ENCODE measurements around the gene MAP3K5.

DNA sequence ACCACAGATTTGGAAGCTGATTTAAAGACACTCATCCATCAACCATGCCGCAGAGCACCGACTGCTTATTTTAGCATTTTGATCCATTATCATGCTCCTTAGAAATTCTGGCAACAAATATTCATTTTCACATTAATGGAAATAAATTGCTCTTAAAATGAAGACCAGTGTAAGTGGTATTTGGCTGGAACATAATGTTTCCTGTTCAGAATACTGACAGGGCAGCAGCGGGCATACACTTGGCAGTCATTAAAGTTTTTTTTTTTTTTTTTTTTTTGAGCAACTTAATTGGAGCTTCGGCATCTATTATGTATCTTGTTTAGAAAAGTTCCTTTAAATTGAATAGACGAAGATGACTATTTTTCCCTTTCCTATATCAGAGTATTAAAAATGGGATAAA, 47.4 kb downstream of the MAP3K5 start:
- TF ChIP-seq, protein P1, sequence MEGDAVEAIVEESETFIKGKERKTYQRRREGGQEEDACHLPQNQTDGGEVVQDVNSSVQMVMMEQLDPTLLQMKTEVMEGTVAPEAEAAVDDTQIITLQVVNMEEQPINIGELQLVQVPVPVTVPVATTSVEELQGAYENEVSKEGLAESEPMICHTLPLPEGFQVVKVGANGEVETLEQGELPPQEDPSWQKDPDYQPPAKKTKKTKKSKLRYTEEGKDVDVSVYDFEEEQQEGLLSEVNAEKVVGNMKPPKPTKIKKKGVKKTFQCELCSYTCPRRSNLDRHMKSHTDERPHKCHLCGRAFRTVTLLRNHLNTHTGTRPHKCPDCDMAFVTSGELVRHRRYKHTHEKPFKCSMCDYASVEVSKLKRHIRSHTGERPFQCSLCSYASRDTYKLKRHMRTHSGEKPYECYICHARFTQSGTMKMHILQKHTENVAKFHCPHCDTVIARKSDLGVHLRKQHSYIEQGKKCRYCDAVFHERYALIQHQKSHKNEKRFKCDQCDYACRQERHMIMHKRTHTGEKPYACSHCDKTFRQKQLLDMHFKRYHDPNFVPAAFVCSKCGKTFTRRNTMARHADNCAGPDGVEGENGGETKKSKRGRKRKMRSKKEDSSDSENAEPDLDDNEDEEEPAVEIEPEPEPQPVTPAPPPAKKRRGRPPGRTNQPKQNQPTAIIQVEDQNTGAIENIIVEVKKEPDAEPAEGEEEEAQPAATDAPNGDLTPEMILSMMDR (IDR thresholded peaks at IDR 0.05; ENCODE audit: extremely low read depth in 1 of 2, insufficient read depth in 1 of 2, low read depth in 1 of 2, low read length in 2 of 2) = no peak
- TF ChIP-seq MYC (IDR thresholded peaks at IDR 0.05; ENCODE audit: low read depth, low read length) = no peak
- no peak for TF ChIP-seq POLR2A (IDR thresholded peaks at IDR 0.05; ENCODE audit: low read depth, low read length)
- no peak for TF ChIP-seq POLR2AphosphoS5 (IDR thresholded peaks at IDR 0.05; ENCODE audit: insufficient read depth, low read depth, low read length)
- TF ChIP-seq EZH2 (IDR thresholded peaks at IDR 0.05; ENCODE audit: borderline replicate concordance, low read depth, low read length, severe bottlenecking) = no peak
- TF ChIP-seq JUN (IDR thresholded peaks at IDR 0.05; ENCODE audit: borderline replicate concordance, insufficient read depth, insufficient read length, low read depth) = no peak

All from endothelial cell of umbilical vein (primary cell).